K562 (cell line): Measurements from ENCODE around the gene RNF44. TPM values are rescaled to one million over a fixed set of nuclear protein-coding genes. Genes with fewer than 3 reads are reported as not detected.

Experiments
- HMGN3 ChIP-seq: IDR thresholded peaks from 2 replicates; pipeline ENCODE4 v1.6.1; 2011; ENCODE audit warnings: borderline replicate concordance, low read depth, mild to moderate bottlenecking, mixed read lengths, low read length; ENCODE audit not compliant: insufficient read length; ENCODE audit errors: extremely low read depth
- SMARCA5 ChIP-seq: fragments of 450-650 bp; IDR thresholded peaks from 2 replicates; pipeline ENCODE4 v1.6.1; 2016
- polyA plus RNA-seq, 8 experiments: library from polyadenylated mRNA; depleted of rRNA in 4 of 8; stranded (reverse) in 5 of 8; unstranded in 3 of 8; fragments of >200 nt; fragmentation: Nextera tagmentation in 2 of 8; fragmentation: Illumina TruSeq in 1 of 8; extraction: Ambion mirVana in 2 of 8; extraction: Trizol in 1 of 8; gene quantifications; 2 replicates each; pipeline versions ENCODE4 v1.2.1 to v1.2.3, GENCODE V29; 2011 to 2014; ENCODE audit warnings: inconsistent platforms in 1 of 8, missing spikeins in 1 of 8
- total RNA-seq, 7 experiments: library from RNA; depleted of rRNA in 6 of 7; stranded (reverse); fragments of >200 nt in 6 of 7; fragmentation: Illumina TruSeq in 2 of 7; extraction: Trizol in 2 of 7; gene quantifications; 2 replicates each; pipeline versions ENCODE4 v1.2.1 to v1.2.3, GENCODE V29; 2011 to 2021; ENCODE audit warnings: low replicate concordance in 1 of 7
- TF ChIP-seq, protein P1 (sequence below): fragments of 200-600 bp; sonication (generic); IDR thresholded peaks from one replicate; pipeline ENCODE4 v1.6.1; 2012; ENCODE audit warnings: mild to moderate bottlenecking, low read depth, low read length, inconsistent platforms

RNF44 gene
- total and polyA plus RNA-seq, 9 of the 15 experiments (the other 6 are each of a cell fraction or from before 2014, with no cell fraction given) = 1.6 to 82.6 (median 7.4) TPM

GRCh38 chr5:176491901-176492300 lies 45.3 kb downstream of the RNF44 start (continued):
- TF ChIP-seq, protein P1, sequence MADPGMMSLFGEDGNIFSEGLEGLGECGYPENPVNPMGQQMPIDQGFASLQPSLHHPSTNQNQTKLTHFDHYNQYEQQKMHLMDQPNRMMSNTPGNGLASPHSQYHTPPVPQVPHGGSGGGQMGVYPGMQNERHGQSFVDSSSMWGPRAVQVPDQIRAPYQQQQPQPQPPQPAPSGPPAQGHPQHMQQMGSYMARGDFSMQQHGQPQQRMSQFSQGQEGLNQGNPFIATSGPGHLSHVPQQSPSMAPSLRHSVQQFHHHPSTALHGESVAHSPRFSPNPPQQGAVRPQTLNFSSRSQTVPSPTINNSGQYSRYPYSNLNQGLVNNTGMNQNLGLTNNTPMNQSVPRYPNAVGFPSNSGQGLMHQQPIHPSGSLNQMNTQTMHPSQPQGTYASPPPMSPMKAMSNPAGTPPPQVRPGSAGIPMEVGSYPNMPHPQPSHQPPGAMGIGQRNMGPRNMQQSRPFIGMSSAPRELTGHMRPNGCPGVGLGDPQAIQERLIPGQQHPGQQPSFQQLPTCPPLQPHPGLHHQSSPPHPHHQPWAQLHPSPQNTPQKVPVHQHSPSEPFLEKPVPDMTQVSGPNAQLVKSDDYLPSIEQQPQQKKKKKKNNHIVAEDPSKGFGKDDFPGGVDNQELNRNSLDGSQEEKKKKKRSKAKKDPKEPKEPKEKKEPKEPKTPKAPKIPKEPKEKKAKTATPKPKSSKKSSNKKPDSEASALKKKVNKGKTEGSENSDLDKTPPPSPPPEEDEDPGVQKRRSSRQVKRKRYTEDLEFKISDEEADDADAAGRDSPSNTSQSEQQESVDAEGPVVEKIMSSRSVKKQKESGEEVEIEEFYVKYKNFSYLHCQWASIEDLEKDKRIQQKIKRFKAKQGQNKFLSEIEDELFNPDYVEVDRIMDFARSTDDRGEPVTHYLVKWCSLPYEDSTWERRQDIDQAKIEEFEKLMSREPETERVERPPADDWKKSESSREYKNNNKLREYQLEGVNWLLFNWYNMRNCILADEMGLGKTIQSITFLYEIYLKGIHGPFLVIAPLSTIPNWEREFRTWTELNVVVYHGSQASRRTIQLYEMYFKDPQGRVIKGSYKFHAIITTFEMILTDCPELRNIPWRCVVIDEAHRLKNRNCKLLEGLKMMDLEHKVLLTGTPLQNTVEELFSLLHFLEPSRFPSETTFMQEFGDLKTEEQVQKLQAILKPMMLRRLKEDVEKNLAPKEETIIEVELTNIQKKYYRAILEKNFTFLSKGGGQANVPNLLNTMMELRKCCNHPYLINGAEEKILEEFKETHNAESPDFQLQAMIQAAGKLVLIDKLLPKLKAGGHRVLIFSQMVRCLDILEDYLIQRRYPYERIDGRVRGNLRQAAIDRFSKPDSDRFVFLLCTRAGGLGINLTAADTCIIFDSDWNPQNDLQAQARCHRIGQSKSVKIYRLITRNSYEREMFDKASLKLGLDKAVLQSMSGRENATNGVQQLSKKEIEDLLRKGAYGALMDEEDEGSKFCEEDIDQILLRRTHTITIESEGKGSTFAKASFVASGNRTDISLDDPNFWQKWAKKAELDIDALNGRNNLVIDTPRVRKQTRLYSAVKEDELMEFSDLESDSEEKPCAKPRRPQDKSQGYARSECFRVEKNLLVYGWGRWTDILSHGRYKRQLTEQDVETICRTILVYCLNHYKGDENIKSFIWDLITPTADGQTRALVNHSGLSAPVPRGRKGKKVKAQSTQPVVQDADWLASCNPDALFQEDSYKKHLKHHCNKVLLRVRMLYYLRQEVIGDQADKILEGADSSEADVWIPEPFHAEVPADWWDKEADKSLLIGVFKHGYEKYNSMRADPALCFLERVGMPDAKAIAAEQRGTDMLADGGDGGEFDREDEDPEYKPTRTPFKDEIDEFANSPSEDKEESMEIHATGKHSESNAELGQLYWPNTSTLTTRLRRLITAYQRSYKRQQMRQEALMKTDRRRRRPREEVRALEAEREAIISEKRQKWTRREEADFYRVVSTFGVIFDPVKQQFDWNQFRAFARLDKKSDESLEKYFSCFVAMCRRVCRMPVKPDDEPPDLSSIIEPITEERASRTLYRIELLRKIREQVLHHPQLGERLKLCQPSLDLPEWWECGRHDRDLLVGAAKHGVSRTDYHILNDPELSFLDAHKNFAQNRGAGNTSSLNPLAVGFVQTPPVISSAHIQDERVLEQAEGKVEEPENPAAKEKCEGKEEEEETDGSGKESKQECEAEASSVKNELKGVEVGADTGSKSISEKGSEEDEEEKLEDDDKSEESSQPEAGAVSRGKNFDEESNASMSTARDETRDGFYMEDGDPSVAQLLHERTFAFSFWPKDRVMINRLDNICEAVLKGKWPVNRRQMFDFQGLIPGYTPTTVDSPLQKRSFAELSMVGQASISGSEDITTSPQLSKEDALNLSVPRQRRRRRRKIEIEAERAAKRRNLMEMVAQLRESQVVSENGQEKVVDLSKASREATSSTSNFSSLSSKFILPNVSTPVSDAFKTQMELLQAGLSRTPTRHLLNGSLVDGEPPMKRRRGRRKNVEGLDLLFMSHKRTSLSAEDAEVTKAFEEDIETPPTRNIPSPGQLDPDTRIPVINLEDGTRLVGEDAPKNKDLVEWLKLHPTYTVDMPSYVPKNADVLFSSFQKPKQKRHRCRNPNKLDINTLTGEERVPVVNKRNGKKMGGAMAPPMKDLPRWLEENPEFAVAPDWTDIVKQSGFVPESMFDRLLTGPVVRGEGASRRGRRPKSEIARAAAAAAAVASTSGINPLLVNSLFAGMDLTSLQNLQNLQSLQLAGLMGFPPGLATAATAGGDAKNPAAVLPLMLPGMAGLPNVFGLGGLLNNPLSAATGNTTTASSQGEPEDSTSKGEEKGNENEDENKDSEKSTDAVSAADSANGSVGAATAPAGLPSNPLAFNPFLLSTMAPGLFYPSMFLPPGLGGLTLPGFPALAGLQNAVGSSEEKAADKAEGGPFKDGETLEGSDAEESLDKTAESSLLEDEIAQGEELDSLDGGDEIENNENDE = no peak
- TF ChIP-seq SMARCA5 (no peak), HMGN3 (no peak)
- TF ChIP-seq, all 486 proteins: peak for 0
